GM18951 (cell line): ENCODE data around the gene PDZRN4.

Source experiments
- POLR2A ChIP-seq: IDR thresholded peaks from 4 replicates; pipeline ENCODE4 v1.6.1; 2011; ENCODE audit warnings: mild to moderate bottlenecking; ENCODE audit not compliant: insufficient read length, insufficient read depth; ENCODE audit errors: extremely low read depth
- in situ Hi-C: fragments of 300-500 bp; cut with MboI; formaldehyde crosslinking; loops from one replicate; pipeline ENCODE4 v1.12.0; 2022; ENCODE audit warnings: low sequenced_read_pairs, mixed read lengths, inconsistent platforms; ENCODE audit not compliant: unreplicated experiment

The PDZRN4 gene

GRCh38 chr12:41193311-41193710, 5.2 kb downstream of the PDZRN4 start:
- TF ChIP-seq POLR2A: no peak
- in situ Hi-C loops: no loop called here

- in situ Hi-C loops: no loop called here
- no peak for TF ChIP-seq POLR2A
Observed at GRCh38 chr12:41202051-41202450, 13.9 kb downstream of the PDZRN4 start.

- in situ Hi-C loops: no loop called here
- no peak for TF ChIP-seq POLR2A
Observed at GRCh38 chr12:41205070-41205709, 17.1 kb downstream of the PDZRN4 start.

DNA sequence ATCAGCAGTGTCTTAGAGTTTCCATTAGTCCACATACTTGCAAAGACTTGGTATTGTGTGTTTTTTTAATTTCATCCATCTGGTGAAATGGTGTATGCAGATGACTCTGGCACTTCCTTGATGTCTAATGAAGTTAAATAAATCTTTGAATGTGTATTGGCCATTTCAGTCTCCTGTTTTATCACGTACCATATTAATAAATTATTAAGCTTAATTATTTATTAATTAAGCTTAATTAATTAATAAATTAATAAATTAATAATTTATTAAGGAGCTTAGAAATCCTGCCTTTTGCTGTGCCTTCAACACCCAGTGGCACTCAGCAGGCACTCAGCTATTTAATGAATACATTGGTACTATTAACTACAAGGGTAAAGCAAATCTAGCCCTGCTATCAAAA, 18.2 kb downstream of the PDZRN4 start:
- no peak for TF ChIP-seq POLR2A
- in situ Hi-C loops: no loop called here

DNA sequence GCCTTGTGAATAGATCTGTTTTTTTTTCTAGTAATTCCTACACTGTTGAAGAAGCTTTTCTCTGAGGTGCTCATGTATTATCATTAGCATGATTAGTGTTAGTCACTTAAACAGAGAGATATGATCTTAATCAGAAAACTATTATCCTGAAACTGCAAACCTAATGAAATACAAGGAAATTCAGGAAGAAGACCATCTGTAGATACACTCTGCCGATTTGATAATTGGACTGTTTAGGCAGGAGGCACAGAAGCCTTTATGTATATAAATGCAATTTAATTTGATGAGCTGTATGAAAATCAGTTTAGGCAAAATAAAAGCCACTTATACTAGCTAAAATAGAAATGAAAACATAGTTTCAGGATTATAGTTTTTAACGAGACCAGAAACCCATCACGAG, 23.3 kb downstream of the PDZRN4 start:
- no peak for TF ChIP-seq POLR2A
- in situ Hi-C loops: no loop called here

GRCh38 chr12:41212625-41213024, 24.5 kb downstream of the PDZRN4 start:
- no peak for TF ChIP-seq POLR2A
- in situ Hi-C loops: no loop called here

GRCh38 chr12:41213107-41213506, 25.0 kb downstream of the PDZRN4 start:
- TF ChIP-seq POLR2A: no peak
- in situ Hi-C loops: no loop called here

GRCh38 chr12:41213648-41214047, 25.5 kb downstream of the PDZRN4 start:
- in situ Hi-C loops: no loop called here
- no peak for TF ChIP-seq POLR2A

DNA sequence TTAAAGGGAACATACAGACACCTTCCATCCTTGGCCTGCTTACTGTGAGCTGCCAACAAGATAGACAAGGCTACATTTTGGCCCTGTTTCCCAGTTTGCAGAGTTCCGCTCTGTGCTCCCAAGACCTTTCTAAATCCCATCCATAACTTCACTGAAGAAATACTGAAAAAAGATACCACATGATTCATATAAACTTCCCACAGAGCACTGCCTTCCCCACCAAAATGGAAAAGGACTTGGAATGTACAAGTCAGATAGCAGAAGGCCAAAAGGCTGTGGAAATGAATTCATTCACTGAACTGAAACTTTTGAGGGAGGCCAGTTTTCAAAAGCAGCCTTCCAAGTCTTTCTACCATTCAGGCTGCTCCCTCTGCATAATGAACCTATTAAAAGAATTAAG, 29.6 kb downstream of the PDZRN4 start:
- in situ Hi-C loops: no loop called here
- no peak for TF ChIP-seq POLR2A

DNA sequence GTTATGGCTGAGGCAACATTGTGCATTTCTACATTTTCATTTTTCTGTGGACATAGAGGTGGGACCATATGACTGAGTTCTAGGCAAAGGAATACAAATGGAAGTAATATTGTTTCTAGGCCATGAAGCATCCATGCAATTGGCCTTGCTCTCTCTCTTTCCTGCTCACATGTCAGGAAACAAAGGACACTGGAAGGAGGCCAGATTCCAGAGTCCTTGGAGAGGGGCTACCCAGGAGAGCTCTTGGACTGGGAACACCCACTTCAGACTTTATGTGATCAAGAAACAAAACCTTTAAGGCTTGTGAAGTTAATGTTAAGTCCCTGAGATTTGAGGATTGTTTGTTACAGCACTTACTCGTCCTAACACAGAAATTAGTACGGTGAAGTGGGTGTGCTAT, 32.8 kb downstream of the PDZRN4 start:
- in situ Hi-C loops: no loop called here
- no peak for TF ChIP-seq POLR2A

DNA sequence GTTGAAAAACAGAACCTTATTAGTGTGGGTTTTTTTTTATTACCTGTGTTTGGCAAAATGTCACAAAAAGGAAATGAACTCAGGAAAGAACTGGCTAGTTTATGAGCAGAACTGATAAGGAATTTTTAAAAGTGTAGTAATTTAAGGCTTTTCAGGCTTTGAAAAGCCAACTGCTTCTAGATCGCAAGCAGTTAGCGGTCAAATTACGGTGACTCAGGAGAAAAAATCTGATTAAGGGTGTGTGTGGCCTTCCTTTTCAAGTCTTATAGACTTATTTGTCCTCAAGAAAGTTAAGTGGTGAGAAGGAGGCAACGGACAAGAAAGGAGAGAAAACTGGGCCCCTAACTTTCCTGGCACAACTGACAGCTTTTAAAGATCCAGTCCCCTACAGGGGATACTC, 33.4 kb downstream of the PDZRN4 start:
- no peak for TF ChIP-seq POLR2A
- in situ Hi-C loops: no loop called here

- in situ Hi-C loops: no loop called here
- no peak for TF ChIP-seq POLR2A
Observed at GRCh38 chr12:41223600-41223999, 35.5 kb downstream of the PDZRN4 start.

GRCh38 chr12:41224066-41224465, 35.9 kb downstream of the PDZRN4 start:
- in situ Hi-C loops: no loop called here
- TF ChIP-seq POLR2A: no peak

DNA sequence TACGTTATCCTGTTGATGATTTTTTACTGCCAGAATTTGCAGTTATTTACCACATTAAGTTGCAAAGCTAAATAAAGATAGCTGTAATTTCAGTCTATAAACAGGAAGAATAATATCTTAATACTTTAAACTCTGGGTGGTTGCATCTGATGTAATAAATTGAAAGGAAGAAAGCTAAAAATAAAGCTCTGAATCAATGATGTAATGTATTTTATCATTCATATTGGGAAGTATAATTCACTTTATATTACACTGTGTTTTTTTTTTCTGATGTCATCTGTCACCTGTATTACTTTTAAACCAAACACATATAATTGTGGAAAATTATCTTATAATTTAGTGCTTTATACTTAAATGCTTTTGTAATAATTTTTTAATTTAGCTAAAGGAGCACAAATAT, 37.1 kb downstream of the PDZRN4 start:
- in situ Hi-C loops: no loop called here
- TF ChIP-seq POLR2A: no peak
